Gastrocnemius medialis (tissue), 4 donors: Measurements from ENCODE around the gene PRKAG2.

Experiments
- CTCF ChIP-seq, 5 experiments: fragments of 450-650 bp in 3 of 5; fragments of 200-600 bp in 2 of 5; sonication (generic) in 2 of 5; IDR thresholded peaks in 4 of 5; conservative IDR thresholded peaks in 1 of 5; 1 replicate in 4 of 5; 2 replicates in 1 of 5; pipeline ENCODE4 v1.5.1; 2016 to 2019; ENCODE audit warnings: antibody characterized with exemption in 5 of 5, mild to moderate bottlenecking in 3 of 5, moderate library complexity in 3 of 5
- POLR2A ChIP-seq, 2 donors: fragments of 450-650 bp; IDR thresholded peaks; one replicate each; pipeline ENCODE4 v1.6.1; 2017; ENCODE audit warnings: antibody characterized with exemption in 2 of 2, mild to moderate bottlenecking in 2 of 2, moderate library complexity in 2 of 2

- TF ChIP-seq POLR2A (IDR thresholded peaks at IDR 0.05) (no peak), CTCF (IDR thresholded peaks at IDR 0.05 in 4 of 5, conservative IDR thresholded peaks at IDR 0.05 in 1 of 5) (no peak)
Observed at GRCh38 chr7:151691449-151691848, 185.5 kb downstream of the PRKAG2 start.
